Measurements from ENCODE around the gene TBX6. TPM values are rescaled to one million over a fixed set of nuclear protein-coding genes. Genes with fewer than 3 reads are reported as not detected.

Gene TBX6
- total and polyA plus RNA-seq, 12 donors, result 0.28 to 1.7 (median 0.57) TPM

DNA sequence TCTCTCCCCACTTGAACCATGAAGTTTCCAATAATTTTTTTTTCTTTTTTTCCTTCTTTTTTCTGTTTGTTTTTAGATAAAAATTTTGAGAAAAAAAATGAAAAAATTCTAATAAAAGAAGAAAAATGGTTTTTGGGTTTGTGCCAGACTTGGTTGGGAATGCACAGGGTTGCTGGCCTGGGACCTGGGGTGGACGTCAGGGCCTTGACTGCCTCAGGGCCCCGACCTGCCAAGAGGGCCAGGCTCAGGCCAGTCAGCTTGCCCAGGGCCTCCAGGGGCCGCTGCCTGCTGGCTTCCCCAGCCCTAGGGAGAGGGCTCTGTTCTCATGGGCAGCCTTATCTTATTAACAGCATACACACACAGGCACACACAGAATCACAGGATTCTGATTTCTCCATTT is 6.5 kb downstream of the TBX6 start:
- TF ChIP-seq, protein P1, sequence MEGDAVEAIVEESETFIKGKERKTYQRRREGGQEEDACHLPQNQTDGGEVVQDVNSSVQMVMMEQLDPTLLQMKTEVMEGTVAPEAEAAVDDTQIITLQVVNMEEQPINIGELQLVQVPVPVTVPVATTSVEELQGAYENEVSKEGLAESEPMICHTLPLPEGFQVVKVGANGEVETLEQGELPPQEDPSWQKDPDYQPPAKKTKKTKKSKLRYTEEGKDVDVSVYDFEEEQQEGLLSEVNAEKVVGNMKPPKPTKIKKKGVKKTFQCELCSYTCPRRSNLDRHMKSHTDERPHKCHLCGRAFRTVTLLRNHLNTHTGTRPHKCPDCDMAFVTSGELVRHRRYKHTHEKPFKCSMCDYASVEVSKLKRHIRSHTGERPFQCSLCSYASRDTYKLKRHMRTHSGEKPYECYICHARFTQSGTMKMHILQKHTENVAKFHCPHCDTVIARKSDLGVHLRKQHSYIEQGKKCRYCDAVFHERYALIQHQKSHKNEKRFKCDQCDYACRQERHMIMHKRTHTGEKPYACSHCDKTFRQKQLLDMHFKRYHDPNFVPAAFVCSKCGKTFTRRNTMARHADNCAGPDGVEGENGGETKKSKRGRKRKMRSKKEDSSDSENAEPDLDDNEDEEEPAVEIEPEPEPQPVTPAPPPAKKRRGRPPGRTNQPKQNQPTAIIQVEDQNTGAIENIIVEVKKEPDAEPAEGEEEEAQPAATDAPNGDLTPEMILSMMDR (IDR thresholded peaks at IDR 0.05), result no peak
- intact Hi-C loops (cut with DNase I), result no loop called here
- WGBS, 2 donors, result 57 to 68% methylated on average over 3 of the region's 3 CpGs
- no peaks in the 10 kb centered on the region for H3K27me3 ChIP-seq
- H3K36me3 ChIP-seq, result peaks cover 0 to 61% (median 26%) of the 10 kb centered on the region in 9 donors
- DNase-seq (no peak), ATAC-seq (peak in 1 of 8 donors; percentile 31)
- H3K4me3 ChIP-seq, result no peak overlapping the region
- peak overlapping the region in 8 of 10 donors; percentile 12 to 47 (median 20) for H3K27ac ChIP-seq
- H3K9me3 ChIP-seq, result no peaks in the 10 kb centered on the region
- peaks cover 0 to 41% (median 0%) of the 10 kb centered on the region in 9 donors for H3K4me1 ChIP-seq

DNA sequence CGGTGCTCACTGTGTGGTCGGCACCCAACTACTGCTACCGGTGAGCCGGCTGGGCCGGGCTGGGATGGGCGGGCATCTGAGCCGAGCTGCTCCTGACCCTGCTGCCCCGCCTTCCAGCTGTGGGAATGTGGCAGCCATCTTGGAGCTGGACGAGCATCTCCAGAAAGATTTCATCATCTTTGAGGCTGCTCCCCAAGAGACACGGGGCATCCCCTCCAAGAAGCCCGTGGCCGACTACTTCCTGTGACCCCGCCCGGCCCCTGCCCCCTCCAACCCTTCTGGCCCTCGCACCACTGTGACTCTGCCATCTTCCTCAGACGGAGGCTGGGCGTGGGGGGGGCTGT is 6.9 kb downstream of the TBX6 start:
- Histone ChIP-seq H3K9me3 (no peaks in the 10 kb centered on the region), H3K27me3 (no peaks in the 10 kb centered on the region), H3K4me1 (peaks cover 0 to 37% (median 0%) of the 10 kb centered on the region in 9 donors), H3K27ac (peak overlapping the region in 4 of 10 donors; percentile 16 to 47 (median 42)), H3K36me3 (peaks cover 0 to 66% (median 30%) of the 10 kb centered on the region in 9 donors), H3K4me3 (no peak overlapping the region)
- DNase-seq, result peak in 1 of 2 donors; percentile 67
- ATAC-seq, result peak; percentile 14 to 69 (median 22)
- intact Hi-C loops (cut with DNase I), result no loop called here
- TF ChIP-seq, protein P1 (IDR thresholded peaks at IDR 0.05), result no peak
- WGBS, 2 donors, result 59 to 65% methylated on average over 17 of the region's 17 CpGs

DNA sequence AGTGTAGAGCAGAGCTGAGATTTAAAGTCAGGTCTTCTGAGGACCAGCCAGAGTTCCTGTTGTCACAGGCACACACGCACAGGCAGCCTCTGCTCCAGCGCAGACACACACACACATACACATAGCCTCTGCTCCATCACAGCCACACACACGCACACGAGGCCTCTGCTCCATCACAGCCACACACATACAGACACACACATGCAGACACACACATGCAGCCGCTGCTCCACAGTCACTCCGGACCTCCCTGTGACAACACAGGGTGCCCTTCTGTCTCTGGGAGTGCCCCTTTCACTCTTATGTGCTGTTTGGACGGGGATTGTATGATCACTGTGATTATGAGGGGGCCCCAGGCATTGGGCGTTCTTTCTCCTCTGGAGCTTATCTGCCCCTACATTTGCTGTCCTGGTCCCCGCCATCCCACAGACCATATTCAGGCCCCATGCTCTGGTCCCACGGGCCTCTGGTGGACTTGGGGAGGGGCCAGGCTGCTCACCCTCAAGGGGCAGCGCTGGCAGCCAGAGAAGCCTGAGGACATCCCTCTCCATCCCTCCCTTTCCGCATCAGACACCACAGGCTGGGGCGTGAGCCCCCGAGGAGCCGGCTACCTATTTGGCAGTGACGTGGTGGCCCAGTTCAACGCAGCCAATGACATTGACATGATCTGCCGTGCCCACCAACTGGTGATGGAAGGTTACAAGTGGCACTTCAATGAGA is 7.5 kb downstream of the TBX6 start:
- TF ChIP-seq, protein P1 (IDR thresholded peaks at IDR 0.05), result no peak
- intact Hi-C loops (cut with DNase I), result no loop called here
- Histone ChIP-seq H3K9me3 (no peaks in the 10 kb centered on the region), H3K4me3 (no peak overlapping the region), H3K27me3 (no peaks in the 10 kb centered on the region), H3K4me1 (peaks cover 0 to 33% (median 3%) of the 10 kb centered on the region in 9 donors), H3K36me3 (peaks cover 0 to 71% (median 35%) of the 10 kb centered on the region in 9 donors), H3K27ac (peak overlapping the region in 2 of 10 donors; percentile 16 to 47)
- 84 to 87% methylated on average over 18 of the region's 18 CpGs for WGBS, 2 donors
- peak in 1 of 8 donors; percentile 1 for ATAC-seq
- no peak for DNase-seq

DNA sequence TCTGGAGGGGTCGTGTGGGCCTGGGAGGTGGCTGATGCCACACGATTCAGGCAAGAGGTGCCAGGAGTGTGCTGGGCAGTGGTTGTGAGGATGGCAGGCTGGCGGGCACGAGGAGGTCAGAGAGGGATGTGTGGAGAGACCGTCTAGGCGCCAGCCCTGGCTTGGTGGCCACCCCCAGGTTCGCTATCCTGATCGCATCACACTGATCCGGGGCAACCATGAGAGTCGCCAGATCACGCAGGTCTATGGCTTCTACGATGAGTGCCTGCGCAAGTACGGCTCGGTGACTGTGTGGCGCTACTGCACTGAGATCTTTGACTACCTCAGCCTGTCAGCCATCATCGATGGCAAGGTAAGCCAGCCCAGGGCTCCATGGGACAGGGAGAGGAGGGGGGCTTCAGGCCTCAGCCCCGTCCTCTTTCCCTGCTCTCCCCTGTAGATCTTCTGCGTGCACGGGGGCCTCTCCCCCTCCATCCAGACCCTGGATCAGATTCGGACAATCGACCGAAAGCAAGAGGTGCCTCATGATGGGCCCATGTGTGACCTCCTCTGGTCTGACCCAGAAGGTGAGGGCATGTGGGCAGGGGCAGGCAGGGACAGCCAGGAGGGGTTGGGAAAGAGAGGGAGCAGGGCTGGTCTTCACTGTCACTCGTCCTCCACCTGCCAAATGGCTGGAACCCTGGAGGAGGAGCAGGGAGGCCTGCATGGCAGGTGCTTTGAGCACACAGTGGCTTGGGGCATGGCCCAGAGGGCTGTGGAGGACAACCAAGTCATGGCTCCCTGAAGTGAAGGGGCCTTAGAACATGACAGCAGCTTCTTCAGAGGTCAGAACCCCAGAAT is 8.3 kb downstream of the TBX6 start:
- TF ChIP-seq, protein P1 (IDR thresholded peaks at IDR 0.05), result no peak
- peaks cover 0 to 79% (median 38%) of the 10 kb centered on the region in 9 donors for H3K36me3 ChIP-seq

More for the DNA sequence above, 8.3 kb downstream of the TBX6 start:
- H3K4me3 ChIP-seq, result no peak overlapping the region
- ATAC-seq, result no peak
- no peaks in the 10 kb centered on the region for H3K9me3 ChIP-seq
- DNase-seq, result no peak
- no peaks in the 10 kb centered on the region for H3K27me3 ChIP-seq
- intact Hi-C loops (cut with DNase I), result no loop called here
- 93% methylated on average over 24 of the region's 24 CpGs for WGBS, 2 donors
- H3K4me1 ChIP-seq, result peaks cover under 1 to 39% (median 8%) of the 10 kb centered on the region in 9 donors
- H3K27ac ChIP-seq, result no peak overlapping the region

Measured in heart right ventricle (tissue), 16 donors.